Islet of Langerhans (tissue), 1 donor: ENCODE results near the gene SLC5A6.

Experiments
- FAIRE-seq: peaks from one replicate; lab custom pipeline; 2011; peaks lifted over from hg19 to GRCh38; lab: Jason Lieb, UNC

Gene SLC5A6

GRCh38 chr2:27170581-27171337 is 41.3 kb downstream of the SLC5A6 start:
- FAIRE-seq, result no peak

GRCh38 chr2:27164960-27165763 is 46.9 kb downstream of the SLC5A6 start:
- no peak for FAIRE-seq

- FAIRE-seq, result no peak
Observed at GRCh38 chr2:27162151-27163121, 49.6 kb downstream of the SLC5A6 start.

- no peak for FAIRE-seq
Observed at GRCh38 chr2:27160191-27160590, 51.9 kb downstream of the SLC5A6 start.

GRCh38 chr2:27159271-27159670 is 52.8 kb downstream of the SLC5A6 start:
- no peak for FAIRE-seq

GRCh38 chr2:27158468-27158867 is 53.6 kb downstream of the SLC5A6 start:
- FAIRE-seq, result no peak

- FAIRE-seq, result no peak
Observed at GRCh38 chr2:27155069-27155520, 57.0 kb downstream of the SLC5A6 start.

- FAIRE-seq, result no peak
Observed at GRCh38 chr2:27154488-27154887, 57.6 kb downstream of the SLC5A6 start.

- FAIRE-seq, result no peak
Observed at GRCh38 chr2:27152796-27153464, 59.1 kb downstream of the SLC5A6 start.

- FAIRE-seq, result no peak
Observed at GRCh38 chr2:27152102-27152795, 59.8 kb downstream of the SLC5A6 start.

GRCh38 chr2:27150639-27151230 is 61.3 kb downstream of the SLC5A6 start:
- FAIRE-seq, result no peak
